GM08714 (cell line): ENCODE results near the gene ITGA8.
"Not testable (repeated sequence)": the region's sequence is repeated elsewhere in the genome, so short reads cannot be mapped to it uniquely, and the experiment has no call there.

Source experiments
- H3K4me3 ChIP-seq: fragments of 200-500 bp; sonication (Bioruptor generic); 2 replicates; pipeline ENCODE4 v1.5.1; 2014; ENCODE audit warnings: mild to moderate bottlenecking, low read length, inconsistent platforms
- ZNF274 ChIP-seq: IDR thresholded peaks from 2 replicates; pipeline ENCODE4 v1.6.1; 2012; ENCODE audit warnings: mild to moderate bottlenecking, low read depth, low read length

Gene ITGA8

DNA sequence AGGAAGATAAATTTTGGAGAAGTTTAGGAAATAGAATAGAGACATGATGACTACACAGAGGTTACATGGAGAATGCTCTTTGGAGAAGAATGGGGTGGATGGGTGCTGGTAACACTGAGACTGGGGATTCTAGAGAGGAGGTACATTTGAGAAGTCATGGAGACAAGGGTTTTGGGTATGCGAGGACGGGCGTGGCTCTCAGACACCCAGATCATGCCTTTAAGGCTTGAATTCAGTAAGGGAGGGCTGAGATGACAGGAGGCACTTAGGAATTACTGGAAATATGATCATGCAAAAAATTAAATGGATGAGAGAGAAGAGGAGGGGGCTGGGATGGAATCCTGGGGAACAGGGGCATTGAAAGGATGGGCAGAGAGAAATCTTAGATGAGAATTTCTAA is 168.8 kb downstream of the ITGA8 start:
- no peak overlapping the region for H3K4me3 ChIP-seq
- no peak for TF ChIP-seq ZNF274

DNA sequence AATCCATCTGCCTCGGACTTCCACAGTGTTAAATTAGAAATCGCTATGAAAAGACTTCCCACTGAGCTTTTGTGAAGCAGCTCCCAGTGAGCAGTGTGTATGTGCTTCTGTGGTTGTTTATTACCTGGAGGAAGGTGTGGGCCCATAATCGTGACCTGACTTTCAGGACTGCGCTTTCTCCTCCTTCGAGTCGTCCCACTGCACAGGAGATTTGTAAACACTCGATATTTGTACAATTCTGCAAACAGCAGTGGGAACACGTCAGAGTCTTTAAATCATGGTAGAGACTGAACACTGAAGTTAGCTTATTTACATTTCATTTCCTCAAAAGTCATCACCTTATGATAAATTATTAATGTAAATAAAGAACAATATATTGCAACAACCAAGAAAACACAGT is 171.4 kb downstream of the ITGA8 start:
- no peak for TF ChIP-seq ZNF274
- no peak overlapping the region for H3K4me3 ChIP-seq

DNA sequence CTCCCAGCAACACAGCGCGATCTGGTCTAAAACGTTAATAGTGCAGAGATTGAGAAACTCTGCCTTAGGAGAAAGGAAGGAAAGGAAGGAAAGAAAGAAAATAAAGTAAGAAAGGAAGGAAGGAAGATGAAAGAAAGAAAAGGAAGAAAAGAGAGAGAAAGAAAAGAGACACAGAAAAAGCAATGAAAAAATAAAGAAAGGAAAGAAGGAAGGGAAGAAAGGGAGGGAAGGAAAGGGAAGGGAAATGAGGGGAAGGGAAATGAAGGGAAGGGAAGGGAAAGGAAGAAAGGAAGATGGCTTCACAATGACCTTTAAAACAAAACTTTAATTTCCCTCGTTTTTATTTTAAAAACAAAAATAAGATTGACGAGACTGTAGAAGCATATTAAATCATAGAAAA is 173.1 kb downstream of the ITGA8 start:
- no peak for TF ChIP-seq ZNF274
- H3K4me3 ChIP-seq = no peak overlapping the region

DNA sequence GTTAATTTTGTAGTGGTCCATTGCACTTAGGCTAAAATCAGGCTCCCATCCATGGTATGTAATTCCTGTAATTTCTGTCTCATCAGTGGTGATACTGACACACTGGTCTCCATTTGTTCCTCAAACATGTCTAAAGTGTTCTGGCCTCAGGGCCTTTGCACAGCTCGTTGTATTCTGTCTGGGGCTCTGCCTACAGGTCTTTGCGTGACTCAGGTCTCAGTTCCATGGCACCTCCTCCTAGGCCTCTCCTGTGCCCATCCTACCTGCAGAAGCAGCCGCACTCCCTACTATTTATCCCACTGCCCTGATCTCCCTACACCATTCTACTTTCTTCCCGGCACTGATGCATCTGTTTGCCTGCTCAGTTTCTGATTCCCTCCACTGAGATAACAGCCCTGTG is 173.8 kb downstream of the ITGA8 start:
- H3K4me3 ChIP-seq = no peak overlapping the region
- TF ChIP-seq ZNF274 = no peak

DNA sequence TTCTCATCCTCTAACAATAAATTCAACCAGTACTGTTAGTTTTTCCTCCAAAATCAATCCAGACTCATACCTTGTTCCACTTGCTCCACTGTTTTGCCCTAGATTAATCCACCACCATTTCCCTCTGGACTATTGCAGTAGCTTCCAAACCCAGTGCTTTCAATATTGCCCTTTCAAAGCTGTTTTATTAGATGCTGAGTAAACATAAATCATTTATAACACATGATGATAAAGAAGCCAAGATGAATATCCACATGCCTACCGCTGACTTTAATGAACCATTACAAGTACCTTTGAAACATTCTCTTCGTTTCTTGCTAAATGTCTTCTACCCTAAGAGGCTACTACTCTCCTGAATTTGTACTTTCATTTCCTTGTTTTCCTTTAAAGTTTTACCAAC is 174.5 kb downstream of the ITGA8 start:
- no peak overlapping the region for H3K4me3 ChIP-seq
- TF ChIP-seq ZNF274 = no peak

DNA sequence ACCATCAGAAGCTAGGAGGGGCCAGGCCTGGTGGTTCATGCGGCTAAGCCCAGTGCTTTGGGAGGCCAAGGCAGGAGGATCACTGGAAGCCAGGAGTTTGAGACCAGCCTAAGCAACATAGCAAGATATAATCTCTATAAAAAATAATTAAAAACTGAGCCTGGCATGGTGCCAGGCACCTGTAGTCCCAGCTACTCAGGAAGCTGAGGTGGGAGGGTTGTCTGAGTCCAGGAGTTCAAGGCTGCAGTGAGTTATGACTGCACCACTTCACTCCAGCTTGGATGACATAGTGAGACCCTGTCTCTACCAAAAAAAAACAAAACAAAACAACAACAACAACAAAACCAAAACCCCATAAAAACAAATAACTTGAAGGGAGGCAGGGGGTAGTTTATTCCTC is 175.7 kb downstream of the ITGA8 start:
- no peak for TF ChIP-seq ZNF274
- no peak overlapping the region for H3K4me3 ChIP-seq

DNA sequence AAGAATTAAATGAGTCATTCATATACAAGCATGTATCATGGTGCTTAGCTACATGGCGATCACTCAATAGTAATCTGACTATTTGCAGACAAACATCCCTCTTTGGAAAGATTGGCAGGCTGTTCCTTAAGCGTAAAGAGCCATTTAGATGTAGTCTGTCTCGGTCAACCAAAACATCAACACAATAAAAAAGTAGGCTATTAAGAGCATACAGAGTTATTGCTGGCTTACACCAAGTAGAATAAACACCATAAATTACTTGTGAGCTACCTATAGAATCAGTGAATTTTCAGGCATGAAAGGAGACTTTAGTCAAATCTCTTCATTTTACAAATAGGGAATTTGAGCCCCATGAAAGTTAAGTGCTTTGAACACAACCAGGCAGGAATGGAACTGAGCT is 176.9 kb downstream of the ITGA8 start:
- no peak for TF ChIP-seq ZNF274
- H3K4me3 ChIP-seq = no peak overlapping the region

DNA sequence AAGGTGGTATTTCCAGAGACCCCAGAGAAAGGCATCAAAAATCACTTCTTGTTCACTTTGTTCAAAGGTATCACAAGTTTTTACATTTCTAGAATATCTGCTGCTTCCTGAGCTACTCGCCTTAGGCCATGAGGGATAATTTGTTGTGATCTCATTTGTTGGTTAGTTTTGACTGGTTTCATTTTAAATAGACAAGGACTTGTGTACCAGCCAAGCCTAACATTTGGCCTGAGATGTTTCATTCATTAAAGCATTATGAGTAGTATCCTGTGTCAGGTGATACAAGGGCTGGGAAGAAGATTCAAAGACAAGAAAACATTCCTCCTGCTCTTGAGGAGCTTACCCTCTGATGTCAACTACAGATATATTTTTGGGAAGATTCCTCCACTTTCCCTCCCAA is 178.3 kb downstream of the ITGA8 start:
- no peak overlapping the region for H3K4me3 ChIP-seq
- no peak for TF ChIP-seq ZNF274

DNA sequence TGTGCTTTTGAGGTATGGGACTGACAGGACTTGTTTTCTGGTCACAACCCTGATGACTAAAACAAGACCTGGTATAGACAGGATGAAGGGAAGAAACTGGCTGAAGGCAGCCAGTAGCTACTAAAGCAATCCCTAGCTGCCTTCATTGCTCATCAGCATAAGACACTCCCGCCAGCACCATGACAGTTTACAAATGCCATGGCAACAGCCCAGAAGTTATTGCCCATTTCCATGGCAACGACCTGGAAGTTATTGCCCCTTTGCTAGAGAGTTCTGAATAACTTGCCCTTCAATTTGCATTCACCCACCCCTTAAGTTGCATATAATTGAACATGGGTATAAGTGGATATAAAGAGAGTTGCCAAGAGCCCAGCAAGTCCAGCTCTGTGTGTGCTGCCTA is 179.0 kb downstream of the ITGA8 start:
- TF ChIP-seq ZNF274 = no peak
- no peak overlapping the region for H3K4me3 ChIP-seq

DNA sequence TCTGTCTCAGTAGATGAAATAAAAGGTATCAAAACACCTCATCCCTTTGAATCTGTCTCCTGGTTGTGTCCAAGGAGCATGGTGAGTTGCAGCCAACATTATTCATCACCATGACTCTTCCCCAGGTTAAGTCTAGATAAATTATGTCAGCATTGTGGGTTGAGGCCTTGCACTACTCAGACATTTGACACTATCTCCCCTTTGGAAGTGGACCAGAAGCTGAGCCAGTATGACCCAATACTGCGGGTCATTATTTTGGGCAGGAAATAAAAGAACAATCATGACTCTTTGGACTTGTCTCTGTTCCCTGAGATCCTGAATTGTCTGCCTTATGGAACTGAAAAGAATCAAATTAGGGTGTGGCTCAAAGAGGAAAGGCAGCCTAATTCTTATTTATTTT is 180.5 kb downstream of the ITGA8 start:
- no peak for TF ChIP-seq ZNF274
- H3K4me3 ChIP-seq = no peak overlapping the region

DNA sequence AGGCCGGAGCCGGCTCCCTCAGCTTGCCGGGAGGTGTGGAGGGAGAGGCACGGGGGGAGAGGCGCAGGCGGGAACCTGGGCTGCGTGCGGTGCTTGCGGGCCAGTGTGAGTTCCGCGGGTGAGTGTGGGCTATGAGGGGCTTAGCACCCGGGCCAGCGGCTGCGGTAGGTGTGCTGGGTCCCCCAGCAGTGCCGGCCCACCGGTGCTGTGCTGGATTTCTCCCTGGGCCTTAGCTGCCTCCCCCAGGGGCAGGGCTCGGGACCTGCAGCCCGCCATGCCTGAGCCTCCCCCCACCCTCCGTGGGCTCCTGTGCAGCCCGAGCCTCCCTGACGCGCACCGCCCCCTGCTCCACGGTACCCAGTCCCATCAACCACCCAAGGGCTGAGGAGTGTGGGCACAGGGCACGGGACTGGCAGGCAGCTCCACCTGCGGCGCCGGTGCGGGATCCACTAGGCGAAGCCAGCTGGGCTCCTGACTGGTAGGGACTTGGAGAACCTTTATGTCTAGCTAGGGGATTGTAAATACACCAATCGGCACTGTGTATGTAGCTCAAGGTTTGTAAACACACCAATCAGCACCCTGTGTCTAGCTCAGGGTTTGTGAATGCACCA is 184.7 kb downstream of the ITGA8 start:
- not testable (repeated sequence) for H3K4me3 ChIP-seq

DNA sequence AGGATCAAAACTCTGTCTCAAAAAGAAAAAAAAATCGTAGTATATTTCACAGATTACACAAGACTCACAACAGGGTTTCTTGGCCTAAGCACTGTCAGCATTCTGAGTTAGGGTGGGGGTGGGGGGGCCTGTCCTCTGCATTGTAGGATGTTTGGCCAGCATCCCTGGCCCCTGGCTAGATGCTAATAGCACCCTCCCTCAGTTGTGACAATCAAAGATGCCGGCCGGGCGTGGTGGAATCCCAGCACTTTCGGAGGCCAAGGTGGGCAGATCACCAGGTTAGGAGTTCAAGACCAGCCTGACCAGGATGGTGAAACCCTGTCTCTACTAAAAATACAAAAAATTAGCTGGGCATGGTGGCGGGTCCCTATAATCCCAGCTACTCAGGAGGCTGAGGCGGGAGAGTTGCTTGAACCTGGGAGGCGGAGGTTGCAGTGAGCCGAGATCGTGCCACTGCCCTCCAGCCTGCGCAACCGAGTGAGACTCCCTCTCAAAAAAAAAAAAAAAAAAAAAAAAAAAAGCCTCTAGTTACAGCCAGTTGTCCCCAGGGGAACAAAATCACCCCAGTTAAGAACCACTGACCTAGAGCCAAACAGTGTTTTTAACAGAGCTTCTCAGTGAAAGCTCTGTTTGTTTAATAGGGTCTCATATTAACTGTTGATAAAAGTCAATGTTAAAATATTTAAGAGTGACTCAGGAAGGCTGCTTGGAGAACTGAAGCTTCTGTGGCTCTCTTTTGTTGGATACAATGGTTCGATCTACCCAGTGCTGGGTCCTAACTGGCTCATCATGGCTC is 187.6 kb downstream of the ITGA8 start:
- H3K4me3 ChIP-seq = no peak overlapping the region
- no peak for TF ChIP-seq ZNF274

DNA sequence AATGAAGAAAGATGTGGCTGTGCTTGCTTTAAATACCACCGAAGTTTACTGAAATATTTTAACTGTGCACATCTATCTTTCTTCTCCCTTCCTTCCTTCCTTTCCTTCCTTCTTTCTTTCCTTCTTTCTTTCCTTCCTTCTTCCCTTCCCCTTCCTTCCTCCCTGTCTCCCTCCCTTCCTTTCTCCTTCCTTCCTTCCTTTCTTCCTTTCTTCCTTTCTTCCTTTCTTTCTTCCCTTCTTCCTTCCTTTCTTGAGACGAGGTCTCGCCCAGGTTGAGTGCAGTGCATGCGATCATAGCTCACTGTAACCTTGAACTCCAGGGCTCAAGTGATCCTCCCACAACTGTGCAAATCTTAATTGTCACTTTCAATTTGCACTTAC is 190.9 kb downstream of the ITGA8 start:
- no peak overlapping the region for H3K4me3 ChIP-seq
- TF ChIP-seq ZNF274 = no peak

DNA sequence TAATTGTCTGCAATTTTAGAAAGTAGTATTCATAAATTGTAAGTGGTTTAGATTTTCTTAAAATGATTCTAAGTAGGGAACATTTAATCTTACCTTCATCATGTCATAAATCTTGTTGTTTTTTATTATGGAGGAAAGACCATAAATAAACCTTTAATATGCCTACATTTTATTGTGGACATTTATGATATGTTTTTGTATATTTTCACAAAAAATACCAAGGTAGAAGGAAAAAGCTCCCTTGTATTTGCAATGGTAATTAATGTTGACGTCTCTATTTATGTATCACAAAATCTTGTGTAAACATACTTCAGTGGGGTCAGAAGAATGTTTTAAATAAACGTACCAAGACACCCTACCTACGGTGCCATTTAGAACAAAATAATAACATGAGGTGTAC is 193.0 kb downstream of the ITGA8 start:
- no peak for TF ChIP-seq ZNF274
- no peak overlapping the region for H3K4me3 ChIP-seq

DNA sequence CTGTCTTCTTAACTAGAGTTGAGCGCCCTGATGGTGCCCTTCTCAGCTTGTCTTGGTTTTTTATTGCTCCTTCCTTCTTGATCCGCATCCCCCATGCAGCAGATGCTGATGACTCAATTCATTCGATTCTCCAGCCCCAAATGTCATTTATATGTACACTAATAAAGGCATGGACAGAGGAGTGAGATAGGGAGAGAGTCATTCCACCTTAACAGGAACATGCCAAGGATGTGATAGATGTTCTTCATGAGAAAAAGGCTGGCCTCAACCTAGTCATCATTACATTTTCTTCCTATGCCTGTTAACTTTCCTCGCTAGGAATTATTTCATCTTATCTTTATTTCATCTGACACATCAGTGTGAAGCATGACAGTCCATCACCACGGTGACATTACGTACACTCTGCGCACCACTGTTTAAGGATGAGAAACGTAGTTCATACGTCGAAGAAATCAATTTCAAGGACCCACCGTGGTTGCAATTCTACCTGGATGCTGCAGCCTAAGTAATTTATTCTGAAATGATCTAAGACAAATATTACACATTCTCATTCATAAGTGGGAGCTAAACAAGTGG is 198.3 kb downstream of the ITGA8 start:
- no peak overlapping the region for H3K4me3 ChIP-seq
- TF ChIP-seq ZNF274 = no peak

DNA sequence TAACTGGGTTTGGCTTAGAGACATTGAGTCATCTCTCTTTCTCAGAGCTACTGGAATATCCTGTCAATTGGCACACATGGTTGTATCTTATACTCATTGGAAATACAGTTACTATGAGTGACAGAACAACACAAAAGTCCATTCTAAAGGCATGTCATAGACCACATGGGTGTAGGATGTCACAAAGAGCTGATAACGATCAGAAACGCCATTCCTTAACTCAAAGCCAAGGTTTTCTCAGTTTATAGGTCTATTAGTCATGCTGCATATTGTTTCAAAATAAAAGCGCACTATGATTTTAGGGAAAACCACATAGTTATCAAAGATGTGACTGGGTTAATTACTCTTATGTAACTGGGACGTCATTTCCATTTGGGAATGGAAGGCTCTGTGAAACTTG is 201.5 kb downstream of the ITGA8 start:
- TF ChIP-seq ZNF274 = no peak

More for the DNA sequence above, 201.5 kb downstream of the ITGA8 start:
- no peak overlapping the region for H3K4me3 ChIP-seq
